SJCRH30 (cell line): Measurements from ENCODE around the gene SLC6A7. TPM values are rescaled to one million over a fixed set of nuclear protein-coding genes. Genes with fewer than 3 reads are reported as not detected.
A peak's percentile ranks its signal among the peaks of the same experiment; 100 is the strongest.

Experiments
- DNase-seq, 2 experiments: peaks; one replicate each; pipeline ENCODE4 v3.0.0-alpha.2; 2015 to 2020
- H3K27ac ChIP-seq: fragments of 250-450 bp; sonication (Bioruptor Pico); 2 replicates; pipeline ENCODE4 v1.5.1; 2020; ENCODE audit warnings: mild to moderate bottlenecking, moderate library complexity
- H3K27me3 ChIP-seq: fragments of 250-450 bp; sonication (Bioruptor Pico); 2 replicates; pipeline ENCODE4 v1.5.1; 2020; ENCODE audit warnings: mild to moderate bottlenecking, moderate library complexity
- H3K36me3 ChIP-seq: fragments of 250-450 bp; sonication (Bioruptor Pico); 2 replicates; pipeline ENCODE4 v1.5.1; 2020; ENCODE audit warnings: mild to moderate bottlenecking, moderate library complexity
- H3K4me1 ChIP-seq: fragments of 250-450 bp; sonication (Bioruptor Pico); 2 replicates; pipeline ENCODE4 v1.5.1; 2020; ENCODE audit warnings: mild to moderate bottlenecking, moderate library complexity
- H3K4me3 ChIP-seq: fragments of 250-450 bp; sonication (Bioruptor Pico); 2 replicates; pipeline ENCODE4 v1.5.1; 2020; ENCODE audit warnings: mild to moderate bottlenecking, moderate library complexity
- H3K9me3 ChIP-seq: fragments of 250-450 bp; sonication (Bioruptor Pico); replicated peaks from 2 replicates; pipeline ENCODE4 v1.5.1; 2020; ENCODE audit warnings: mild to moderate bottlenecking, moderate library complexity
- total RNA-seq: library from RNA; depleted of rRNA; stranded (reverse); fragments of >200 nt; shearing (Covaris generic); gene quantifications from 2 replicates; pipeline ENCODE4 v1.2.3, GENCODE V29; 2014

SLC6A7 gene
- total RNA-seq, 1 experiment from 2014 or later = not detected

DNA sequence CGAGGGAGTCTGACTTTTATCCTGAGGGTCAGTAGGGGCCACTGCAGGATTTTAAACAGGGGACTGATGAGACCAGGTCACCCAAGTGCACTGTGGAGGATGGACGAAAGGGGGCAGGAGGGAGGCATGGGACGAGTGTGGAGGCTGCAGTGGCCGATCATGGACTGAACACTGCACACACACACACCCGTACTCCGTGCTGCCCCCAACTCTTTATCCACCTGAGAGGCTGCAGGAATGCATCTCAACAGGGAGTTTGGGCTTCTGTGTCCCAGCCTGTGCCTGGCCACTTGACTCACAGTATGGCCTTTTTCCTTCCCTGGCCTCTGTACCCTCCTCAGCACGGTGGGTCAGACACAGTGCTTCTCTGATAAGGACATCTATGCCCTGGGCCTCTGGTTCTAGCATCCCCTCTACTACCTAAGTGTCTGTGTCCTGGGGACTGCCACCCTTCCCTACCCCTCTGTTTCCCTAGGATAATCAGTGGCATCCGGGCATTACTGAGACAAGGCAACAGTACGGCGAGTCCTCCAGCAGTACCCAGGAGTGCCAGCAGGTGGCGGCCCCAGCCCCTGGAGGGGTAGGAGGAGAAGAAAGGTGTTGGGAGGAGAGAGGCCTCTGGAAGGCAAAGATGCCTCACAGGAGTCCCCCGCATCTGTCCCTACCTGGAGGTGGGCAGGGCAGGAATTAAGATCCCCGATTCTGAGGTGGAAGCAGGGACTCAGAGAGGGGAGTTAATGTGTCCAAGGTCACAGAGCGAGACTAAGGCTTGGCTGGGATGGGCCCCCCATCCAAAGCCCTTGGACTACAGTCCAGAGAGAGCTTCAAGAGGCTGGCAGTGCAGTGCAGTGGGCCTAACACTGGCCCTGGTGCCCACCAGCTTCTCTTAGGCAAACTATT is 28.4 kb upstream of the SLC6A7 start:
- H3K36me3 ChIP-seq = no peaks in the 10 kb centered on the region
- H3K9me3 ChIP-seq = no peaks in the 10 kb centered on the region
- DNase-seq = peak; percentile 84 to 89
- H3K4me3 ChIP-seq = no peak overlapping the region
- no peaks in the 10 kb centered on the region for H3K27me3 ChIP-seq
- H3K4me1 ChIP-seq = peaks cover 17% of the 10 kb centered on the region
- H3K27ac ChIP-seq = no peak overlapping the region

DNA sequence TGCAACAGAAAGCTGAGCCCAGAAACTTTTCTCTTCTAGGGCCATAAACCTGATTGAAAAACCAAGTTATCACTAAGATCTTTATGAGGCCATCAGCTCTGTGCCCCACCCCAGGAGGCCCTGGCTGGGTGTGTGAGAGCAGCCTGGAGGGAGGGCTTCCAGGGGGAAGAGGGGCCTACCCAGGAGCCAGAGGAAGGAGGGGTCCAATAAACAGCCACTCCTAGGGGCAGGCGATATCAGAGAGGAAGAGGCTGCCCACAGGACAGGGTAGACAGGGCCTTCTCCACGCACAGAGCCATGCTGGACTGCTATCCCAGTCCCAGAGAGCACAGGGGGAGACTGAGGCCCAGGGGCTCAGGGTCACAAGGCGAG is 27.7 kb upstream of the SLC6A7 start:
- no peaks in the 10 kb centered on the region for H3K9me3 ChIP-seq
- H3K4me1 ChIP-seq = peaks cover 17% of the 10 kb centered on the region
- H3K27ac ChIP-seq = no peak overlapping the region
- no peak for DNase-seq
- no peaks in the 10 kb centered on the region for H3K27me3 ChIP-seq
- H3K4me3 ChIP-seq = no peak overlapping the region
- no peaks in the 10 kb centered on the region for H3K36me3 ChIP-seq

DNA sequence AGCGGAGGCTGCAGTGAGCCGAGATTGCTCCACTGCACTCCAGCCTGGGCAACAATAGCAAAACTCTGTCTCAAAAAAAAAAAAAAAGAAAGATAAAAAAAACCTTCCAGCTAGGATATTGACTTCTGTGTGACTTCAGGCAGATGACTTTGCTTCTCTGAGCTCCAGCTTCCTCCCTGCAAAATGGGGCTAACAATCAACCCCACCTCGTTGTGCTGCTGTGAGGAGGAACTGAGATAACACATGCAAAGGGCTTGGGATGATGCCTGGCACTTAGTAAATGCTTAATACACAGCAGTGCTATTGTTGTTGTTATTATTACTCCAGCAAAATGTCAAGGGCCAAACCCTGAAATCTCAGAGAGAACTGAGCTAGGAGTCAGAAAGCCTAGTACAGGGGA is 26.8 kb upstream of the SLC6A7 start:
- no peaks in the 10 kb centered on the region for H3K36me3 ChIP-seq
- no peak overlapping the region for H3K27ac ChIP-seq
- no peak for DNase-seq
- H3K4me1 ChIP-seq = peaks cover 14% of the 10 kb centered on the region
- H3K27me3 ChIP-seq = no peaks in the 10 kb centered on the region
- H3K4me3 ChIP-seq = no peak overlapping the region
- no peaks in the 10 kb centered on the region for H3K9me3 ChIP-seq

DNA sequence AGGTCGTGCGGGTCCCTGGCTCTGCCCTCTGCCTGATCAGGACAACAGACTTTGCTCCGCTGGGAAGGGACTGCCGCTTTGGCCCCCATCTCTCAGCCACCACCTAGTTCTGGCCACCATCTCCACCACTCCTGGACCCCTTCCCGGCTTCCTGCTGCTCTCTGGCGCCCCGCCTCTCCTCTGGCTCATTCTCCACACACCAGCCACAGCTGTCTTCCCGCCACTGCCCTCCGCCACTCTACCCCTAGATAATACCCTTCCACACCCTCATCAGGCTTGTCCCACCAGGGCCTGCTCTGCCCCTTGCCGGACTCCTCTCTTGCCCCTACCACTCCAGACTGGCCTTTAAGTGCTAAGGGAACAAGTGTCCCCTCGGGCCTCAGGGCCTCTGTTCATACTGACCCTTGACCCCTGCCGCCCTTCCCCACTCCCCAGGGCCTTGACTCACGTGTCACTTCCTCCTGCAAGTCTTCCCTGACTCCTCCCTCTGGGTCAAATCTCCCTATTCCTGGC is 26.3 kb upstream of the SLC6A7 start:
- DNase-seq = peak; percentile 68 to 71
- no peak overlapping the region for H3K27ac ChIP-seq
- H3K4me3 ChIP-seq = no peak overlapping the region
- H3K36me3 ChIP-seq = no peaks in the 10 kb centered on the region
- no peaks in the 10 kb centered on the region for H3K27me3 ChIP-seq
- peaks cover 10% of the 10 kb centered on the region for H3K4me1 ChIP-seq
- no peaks in the 10 kb centered on the region for H3K9me3 ChIP-seq

DNA sequence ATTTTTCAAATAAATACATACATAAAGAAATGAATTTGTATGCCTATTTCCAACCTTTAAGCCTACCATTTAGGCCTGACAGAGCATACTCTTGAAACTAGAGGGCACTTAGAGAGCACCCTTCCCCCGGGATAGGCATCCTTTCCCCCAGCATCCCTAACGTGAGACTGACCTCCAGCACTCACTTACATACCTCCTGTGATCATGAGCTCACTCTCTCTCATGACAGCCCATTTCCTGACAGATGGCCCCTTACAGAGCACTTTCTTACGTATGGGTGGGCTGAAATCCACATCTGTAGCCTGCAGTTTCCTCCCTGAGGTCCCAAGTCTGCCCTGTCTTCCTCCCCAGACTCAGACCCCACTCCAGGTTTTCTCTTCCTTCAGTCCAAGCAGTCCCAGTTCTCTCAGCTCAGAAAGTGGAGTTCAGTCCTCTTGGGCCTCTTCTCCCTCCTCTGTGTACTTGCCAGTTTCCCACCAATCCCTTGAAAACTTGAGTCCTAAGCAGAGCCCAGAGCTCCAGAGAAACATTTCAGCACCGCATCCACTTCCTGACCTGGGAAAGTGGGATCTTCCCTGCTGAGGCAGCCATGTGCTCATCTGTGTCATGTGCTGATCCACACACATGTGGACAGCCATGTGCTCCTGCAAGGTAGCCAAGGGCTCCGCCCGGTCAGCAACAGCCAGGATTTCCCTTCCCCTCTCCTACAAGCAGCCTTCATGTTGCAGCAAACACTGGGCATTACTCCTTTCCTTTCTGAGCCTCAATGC is 25.5 kb upstream of the SLC6A7 start:
- DNase-seq = no peak
- H3K4me1 ChIP-seq = peaks cover 8% of the 10 kb centered on the region
- H3K4me3 ChIP-seq = no peak overlapping the region

DNA sequence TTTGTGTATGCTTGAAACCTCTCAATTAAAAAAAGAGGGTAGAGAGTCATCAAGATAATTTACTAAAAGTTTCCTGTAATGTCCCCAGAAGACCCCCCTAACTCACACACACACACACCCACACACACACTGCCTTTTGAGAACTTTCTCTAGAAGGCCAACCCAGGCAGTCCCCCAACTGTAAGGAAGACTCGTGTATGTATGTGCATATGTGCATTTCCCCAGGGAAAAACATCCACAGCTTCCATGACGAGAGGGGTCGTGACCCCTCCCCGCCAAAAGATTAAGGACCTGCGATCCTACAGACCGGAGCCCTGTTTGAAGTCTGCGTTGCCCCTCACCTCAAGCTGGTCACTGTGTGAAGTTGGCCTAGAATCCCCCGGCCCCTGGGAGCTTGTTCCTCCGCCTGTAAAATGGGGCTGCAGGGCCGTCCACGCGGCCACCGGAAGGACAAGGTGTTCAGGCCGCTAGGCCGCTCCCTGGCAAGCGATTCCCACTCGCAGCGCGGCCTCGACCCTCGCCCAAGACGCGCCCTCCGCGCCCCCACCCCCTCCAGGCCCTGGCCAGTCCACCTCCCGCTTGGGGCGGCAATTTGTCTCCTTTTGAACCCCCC is 23.7 kb upstream of the SLC6A7 start:
- Histone ChIP-seq H3K4me3 (no peak overlapping the region), H3K36me3 (no peaks in the 10 kb centered on the region), H3K9me3 (no peaks in the 10 kb centered on the region), H3K4me1 (peaks cover 8% of the 10 kb centered on the region), H3K27me3 (no peaks in the 10 kb centered on the region), H3K27ac (no peak overlapping the region)
- DNase-seq = no peak

More for the DNA sequence above, 25.5 kb upstream of the SLC6A7 start:
- no peaks in the 10 kb centered on the region for H3K27me3 ChIP-seq
- no peak overlapping the region for H3K27ac ChIP-seq
- no peaks in the 10 kb centered on the region for H3K9me3 ChIP-seq
- H3K36me3 ChIP-seq = no peaks in the 10 kb centered on the region

DNA sequence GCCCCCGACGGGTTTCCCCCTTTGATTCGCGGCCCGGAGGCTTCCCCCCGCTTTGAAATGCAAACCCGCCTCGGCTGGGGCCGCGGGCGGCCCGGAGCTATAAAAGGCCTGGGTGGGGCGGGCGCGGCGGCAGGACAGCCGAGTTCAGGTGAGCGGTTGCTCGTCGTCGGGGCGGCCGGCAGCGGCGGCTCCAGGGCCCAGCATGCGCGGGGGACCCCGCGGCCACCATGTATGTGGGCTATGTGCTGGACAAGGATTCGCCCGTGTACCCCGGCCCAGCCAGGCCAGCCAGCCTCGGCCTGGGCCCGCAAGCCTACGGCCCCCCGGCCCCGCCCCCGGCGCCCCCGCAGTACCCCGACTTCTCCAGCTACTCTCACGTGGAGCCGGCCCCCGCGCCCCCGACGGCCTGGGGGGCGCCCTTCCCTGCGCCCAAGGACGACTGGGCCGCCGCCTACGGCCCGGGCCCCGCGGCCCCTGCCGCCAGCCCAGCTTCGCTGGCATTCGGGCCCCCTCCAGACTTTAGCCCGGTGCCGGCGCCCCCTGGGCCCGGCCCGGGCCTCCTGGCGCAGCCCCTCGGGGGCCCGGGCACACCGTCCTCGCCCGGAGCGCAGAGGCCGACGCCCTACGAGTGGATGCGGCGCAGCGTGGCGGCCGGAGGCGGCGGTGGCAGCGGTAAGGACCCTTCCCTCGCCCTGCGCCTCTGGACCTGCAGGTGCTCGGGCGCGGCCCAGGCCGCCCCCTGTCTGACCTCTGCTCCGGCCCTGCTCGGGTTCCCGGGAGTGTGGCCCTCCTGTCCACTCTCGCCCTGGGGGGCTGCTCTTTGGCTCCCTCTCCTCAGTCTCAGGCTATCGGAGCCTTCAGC is 23.0 kb upstream of the SLC6A7 start, which contains the start of gene CDX1:
CDX1 (plus strand) TSS at position 129 of the 862 bp plus-strand sequence; CDS start at position 228, 99 bp downstream.
- peaks cover 8% of the 10 kb centered on the region for H3K4me1 ChIP-seq
- H3K4me3 ChIP-seq = no peak within 1 kb of the TSS
- no peak for DNase-seq
- H3K9me3 ChIP-seq = no peaks in the 10 kb centered on the region
- no peaks in the 10 kb centered on the region for H3K36me3 ChIP-seq
- no peaks in the 10 kb centered on the region for H3K27me3 ChIP-seq
- H3K27ac ChIP-seq = no peak within 1 kb of the TSS

DNA sequence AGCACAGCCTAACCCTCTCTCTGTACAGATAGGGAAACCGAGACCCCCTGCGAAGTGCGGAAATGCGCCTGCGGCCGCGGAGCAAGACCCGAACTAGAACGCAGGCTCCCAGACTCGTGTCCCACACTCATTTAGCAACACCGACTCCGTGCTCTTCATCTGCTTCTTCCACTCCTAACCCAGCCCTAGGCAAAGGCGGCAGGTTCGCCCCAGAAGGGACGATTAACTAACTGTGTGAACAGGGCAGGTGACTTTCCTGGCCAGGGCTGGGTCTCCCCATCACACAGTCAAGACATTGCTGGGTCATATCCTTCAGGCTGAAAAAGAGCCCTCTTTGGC is 22.4 kb upstream of the SLC6A7 start:
- H3K9me3 ChIP-seq = no peaks in the 10 kb centered on the region

DNA sequence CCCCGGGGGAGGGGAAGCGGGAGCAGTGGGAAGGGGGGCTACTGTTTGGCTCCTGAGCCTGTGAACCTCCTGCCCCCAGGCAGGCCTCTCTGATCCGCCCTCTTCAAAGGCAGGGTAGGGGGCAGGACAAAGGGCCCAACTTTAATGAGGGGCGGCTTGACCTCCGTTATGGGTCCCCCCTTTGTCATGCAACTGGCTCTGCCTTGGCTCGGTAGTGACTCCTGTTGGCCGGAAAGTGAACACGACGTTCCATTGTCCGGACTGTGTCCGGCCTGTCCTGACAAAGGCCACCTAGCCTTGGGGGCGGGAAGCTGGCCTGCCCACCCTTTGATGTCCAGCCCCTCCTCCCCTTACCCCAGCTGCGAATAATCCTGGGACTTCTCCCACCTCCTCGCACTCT is 22.0 kb upstream of the SLC6A7 start:
- no peak overlapping the region for H3K4me3 ChIP-seq
- no peak overlapping the region for H3K27ac ChIP-seq
- no peaks in the 10 kb centered on the region for H3K36me3 ChIP-seq
- no peaks in the 10 kb centered on the region for H3K9me3 ChIP-seq
- no peaks in the 10 kb centered on the region for H3K27me3 ChIP-seq
- H3K4me1 ChIP-seq = peaks cover 8% of the 10 kb centered on the region
- no peak for DNase-seq

More for the DNA sequence above, 22.4 kb upstream of the SLC6A7 start:
- H3K4me1 ChIP-seq = peaks cover 8% of the 10 kb centered on the region
- DNase-seq = no peak
- no peaks in the 10 kb centered on the region for H3K36me3 ChIP-seq
- no peaks in the 10 kb centered on the region for H3K27me3 ChIP-seq
- H3K27ac ChIP-seq = no peak overlapping the region
- no peak overlapping the region for H3K4me3 ChIP-seq

DNA sequence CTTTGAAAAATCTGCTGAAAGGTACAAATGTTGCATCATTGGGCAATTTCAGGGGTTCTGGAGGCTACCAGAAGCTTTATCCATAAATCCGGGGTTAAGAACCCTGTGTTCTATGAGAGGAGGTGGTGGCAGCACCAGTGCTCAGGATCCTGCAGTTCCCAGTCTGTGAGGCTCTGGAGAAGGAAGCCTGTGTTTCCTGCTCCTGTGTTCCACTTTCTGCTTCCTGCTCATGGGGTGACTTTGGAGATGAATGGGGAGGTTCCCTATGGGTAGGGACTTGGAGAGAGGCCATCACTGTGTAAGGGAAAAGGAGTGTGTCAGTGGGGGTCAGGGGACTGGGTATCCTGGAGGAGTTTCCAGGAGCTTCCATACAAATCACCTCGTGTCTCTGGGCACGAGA is 21.0 kb upstream of the SLC6A7 start:
- no peak for DNase-seq

DNA sequence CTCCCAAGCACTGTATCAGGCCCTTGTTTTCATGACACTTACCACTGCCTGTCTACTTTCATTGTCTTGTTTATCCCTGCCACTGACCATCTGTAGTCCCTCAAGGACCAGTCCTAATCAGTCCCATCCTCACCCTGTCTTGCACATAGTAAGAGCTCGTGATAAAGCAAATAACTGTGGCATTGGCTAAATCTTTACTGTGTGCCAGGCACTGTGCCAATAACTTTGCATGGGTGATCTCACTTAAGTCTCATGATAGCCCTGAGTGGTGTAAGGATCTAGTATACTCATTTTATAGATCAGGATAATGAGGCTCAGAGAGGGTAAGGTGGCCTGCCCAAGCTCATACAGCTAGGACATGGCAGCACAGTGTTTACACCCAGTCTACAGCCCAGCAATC is 17.7 kb upstream of the SLC6A7 start:
- Histone ChIP-seq H3K9me3 (no peaks in the 10 kb centered on the region), H3K4me3 (no peak overlapping the region), H3K36me3 (no peaks in the 10 kb centered on the region), H3K27me3 (no peaks in the 10 kb centered on the region), H3K27ac (no peak overlapping the region), H3K4me1 (peaks cover 17% of the 10 kb centered on the region)
- no peak for DNase-seq

More for the DNA sequence above, 21.0 kb upstream of the SLC6A7 start:
- Histone ChIP-seq H3K36me3 (no peaks in the 10 kb centered on the region), H3K27ac (no peak overlapping the region), H3K27me3 (no peaks in the 10 kb centered on the region), H3K4me3 (no peak overlapping the region), H3K4me1 (peaks cover 5% of the 10 kb centered on the region), H3K9me3 (no peaks in the 10 kb centered on the region)

DNA sequence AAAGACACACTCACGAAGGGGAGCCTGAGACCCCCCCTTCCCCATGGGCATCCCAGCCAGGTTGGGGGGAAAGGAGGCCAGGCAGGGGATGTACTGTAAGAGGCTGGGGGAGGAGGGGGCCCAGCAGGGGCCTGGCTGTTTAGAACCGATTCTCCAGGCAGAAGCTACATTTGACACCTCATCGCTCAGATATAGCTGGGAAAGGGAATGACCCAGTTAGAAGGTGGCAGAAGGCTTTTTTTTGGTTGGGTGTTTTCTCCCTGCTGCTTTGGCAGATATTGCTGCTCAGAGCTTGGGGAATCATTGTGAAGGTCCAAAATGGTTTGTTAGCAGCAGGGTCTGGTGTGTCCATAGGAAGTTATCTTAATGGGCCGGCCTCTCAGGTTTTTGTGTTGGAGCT is 17.3 kb upstream of the SLC6A7 start:
- Histone ChIP-seq H3K36me3 (no peaks in the 10 kb centered on the region), H3K9me3 (no peaks in the 10 kb centered on the region), H3K27me3 (no peaks in the 10 kb centered on the region), H3K4me1 (peaks cover 22% of the 10 kb centered on the region), H3K27ac (no peak overlapping the region), H3K4me3 (no peak overlapping the region)
- no peak for DNase-seq

DNA sequence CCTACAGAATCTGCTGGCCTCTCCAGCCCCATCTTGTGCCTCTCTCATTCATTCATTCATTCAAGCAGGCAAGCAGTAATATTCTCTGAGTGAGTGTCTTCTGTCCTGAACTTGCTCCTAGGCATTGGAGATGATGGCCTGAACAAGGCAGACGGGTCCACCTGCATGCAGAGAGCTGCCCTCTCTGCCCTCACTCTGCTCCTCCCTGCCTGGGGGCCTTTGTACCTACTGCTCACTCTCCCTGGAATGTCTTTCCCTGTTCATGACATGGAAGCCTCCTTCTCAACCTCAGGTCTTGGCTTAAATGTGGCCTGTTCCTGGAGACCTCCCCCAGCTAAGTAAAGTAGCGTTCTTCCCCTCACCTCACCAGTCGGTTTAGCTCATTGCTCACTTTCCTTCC is 16.7 kb upstream of the SLC6A7 start:
- no peak overlapping the region for H3K4me3 ChIP-seq
- no peak for DNase-seq
- H3K9me3 ChIP-seq = no peaks in the 10 kb centered on the region
- no peaks in the 10 kb centered on the region for H3K36me3 ChIP-seq
- H3K4me1 ChIP-seq = peaks cover 28% of the 10 kb centered on the region
- no peak overlapping the region for H3K27ac ChIP-seq
- no peaks in the 10 kb centered on the region for H3K27me3 ChIP-seq

DNA sequence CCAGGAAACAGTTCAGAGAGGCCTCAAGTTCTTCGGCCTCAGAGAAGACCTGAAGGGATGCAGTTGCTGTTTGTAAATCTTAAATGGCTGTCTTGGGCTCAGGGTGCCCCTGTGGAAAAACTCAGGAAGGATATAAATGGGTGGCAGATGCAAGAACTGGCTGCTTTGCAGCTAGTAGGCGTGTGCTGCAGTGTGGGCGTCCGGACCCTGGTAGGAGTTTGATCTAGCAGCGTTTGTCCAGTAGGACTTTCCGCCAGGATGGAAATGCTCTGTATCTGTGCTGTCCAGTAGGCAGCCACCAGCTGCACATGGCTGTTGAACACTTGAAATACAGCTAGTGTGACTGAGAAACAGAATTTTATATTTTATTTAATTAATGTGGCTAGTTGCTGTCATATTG is 15.6 kb upstream of the SLC6A7 start:
- Histone ChIP-seq H3K9me3 (no peaks in the 10 kb centered on the region), H3K27me3 (no peaks in the 10 kb centered on the region), H3K27ac (no peak overlapping the region), H3K4me3 (no peak overlapping the region), H3K36me3 (no peaks in the 10 kb centered on the region), H3K4me1 (peaks cover 28% of the 10 kb centered on the region)
- DNase-seq = no peak
